ENCODE results near the gene GLT8D2. TPM values are rescaled to one million over a fixed set of nuclear protein-coding genes. Genes with fewer than 3 reads are reported as not detected.
A peak's percentile ranks its signal among the peaks of the same experiment; 100 is the strongest.

GLT8D2 gene
- total RNA-seq, 1 experiment from 2014 or later = 2.0 TPM

DNA sequence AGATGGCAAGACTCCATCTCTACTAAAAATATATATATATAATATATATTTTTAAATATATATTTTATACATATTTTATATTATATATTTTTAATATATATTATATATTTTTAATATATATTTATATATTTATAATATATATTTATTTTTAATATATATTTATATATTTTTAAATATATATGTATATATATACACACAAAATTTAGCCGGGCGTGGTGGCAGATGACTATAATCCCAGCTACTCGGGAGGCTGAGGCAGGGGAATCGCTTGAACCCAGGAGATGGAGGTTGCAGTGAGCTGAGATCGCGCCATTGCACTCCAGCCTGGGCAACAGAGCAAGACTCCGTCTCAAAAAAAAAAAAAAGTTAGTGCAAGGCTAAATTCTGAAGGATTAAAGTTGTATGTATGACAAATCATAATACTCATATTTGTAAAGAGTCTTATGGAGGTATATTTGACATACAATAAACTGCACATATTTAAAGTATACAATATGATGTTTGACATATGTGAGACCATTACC, 92.1 kb downstream of the GLT8D2 start:
- ChIA-PET POLR2A (interaction anchor here (0.7 to 8.2 kb wide), 7 partner anchors 8 to 1126 kb away, joined by 3 to 214 read pairs (median 12); partner anchors contain the start of genes ALDH1L2, HCFC2, HSP90B1 and NT5DC3), CTCF (interaction anchor here (0.7 to 1.5 kb wide), 2 partner anchors 10 to 80 kb away, joined by 3 read pairs; no protein-coding TSS in a partner anchor)
- Mint-ChIP-seq H3K27ac (ENCODE audit: low read depth, unreplicated experiment) (peak overlapping the region; percentile 93), H3K27me3 (ENCODE audit: insufficient read depth, unreplicated experiment) (no peaks in the 10 kb centered on the region), H3K36me3 (ENCODE audit: insufficient read depth, unreplicated experiment) (peaks cover 21% of the 10 kb centered on the region), H3K4me3 (ENCODE audit: unreplicated experiment) (peak overlapping the region; percentile 87), H3K9me3 (ENCODE audit: unreplicated experiment) (no peaks in the 10 kb centered on the region), H3K4me1 (ENCODE audit: insufficient read depth, unreplicated experiment) (peaks cover 23% of the 10 kb centered on the region)
- TF ChIP-seq, protein P1, sequence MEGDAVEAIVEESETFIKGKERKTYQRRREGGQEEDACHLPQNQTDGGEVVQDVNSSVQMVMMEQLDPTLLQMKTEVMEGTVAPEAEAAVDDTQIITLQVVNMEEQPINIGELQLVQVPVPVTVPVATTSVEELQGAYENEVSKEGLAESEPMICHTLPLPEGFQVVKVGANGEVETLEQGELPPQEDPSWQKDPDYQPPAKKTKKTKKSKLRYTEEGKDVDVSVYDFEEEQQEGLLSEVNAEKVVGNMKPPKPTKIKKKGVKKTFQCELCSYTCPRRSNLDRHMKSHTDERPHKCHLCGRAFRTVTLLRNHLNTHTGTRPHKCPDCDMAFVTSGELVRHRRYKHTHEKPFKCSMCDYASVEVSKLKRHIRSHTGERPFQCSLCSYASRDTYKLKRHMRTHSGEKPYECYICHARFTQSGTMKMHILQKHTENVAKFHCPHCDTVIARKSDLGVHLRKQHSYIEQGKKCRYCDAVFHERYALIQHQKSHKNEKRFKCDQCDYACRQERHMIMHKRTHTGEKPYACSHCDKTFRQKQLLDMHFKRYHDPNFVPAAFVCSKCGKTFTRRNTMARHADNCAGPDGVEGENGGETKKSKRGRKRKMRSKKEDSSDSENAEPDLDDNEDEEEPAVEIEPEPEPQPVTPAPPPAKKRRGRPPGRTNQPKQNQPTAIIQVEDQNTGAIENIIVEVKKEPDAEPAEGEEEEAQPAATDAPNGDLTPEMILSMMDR (IDR thresholded peaks at IDR 0.05; ENCODE audit: unreplicated experiment) = no peak
- intact Hi-C loops (cut with micrococcal nuclease) = loop anchor here (1.0 to 2.0 kb wide), 3 partner anchors 7 to 151 kb away; partner anchors contain the start of genes HSP90B1 and TDG
- DNase-seq (ENCODE audit: unreplicated experiment) = no peak
- no TSS peak for BruUV-seq (replicated peaks)

GRCh38 chr12:103956509-103957027, 93.4 kb downstream of the GLT8D2 start:
- H3K4me1 Mint-ChIP-seq (ENCODE audit: insufficient read depth, unreplicated experiment) = peaks cover 28% of the 10 kb centered on the region
- H3K36me3 Mint-ChIP-seq (ENCODE audit: insufficient read depth, unreplicated experiment) = peaks cover 35% of the 10 kb centered on the region
- H3K9me3 Mint-ChIP-seq (ENCODE audit: unreplicated experiment) = no peaks in the 10 kb centered on the region
- intact Hi-C loops (cut with micrococcal nuclease) = loop anchor here (1.0 to 2.0 kb wide), 3 partner anchors 9 to 152 kb away; partner anchors contain the start of genes HSP90B1 and TDG
- BruUV-seq (replicated peaks) = no TSS peak
- DNase-seq (ENCODE audit: unreplicated experiment) = no peak
- CTCF ChIA-PET = interaction anchor here (0.5 to 4.4 kb wide), 7 partner anchors 10 to 366 kb away, joined by 3 to 20 read pairs (median 3); no protein-coding TSS in a partner anchor
- H3K27me3 Mint-ChIP-seq (ENCODE audit: insufficient read depth, unreplicated experiment) = no peaks in the 10 kb centered on the region
- peak overlapping the region; percentile 93 for H3K27ac Mint-ChIP-seq (ENCODE audit: low read depth, unreplicated experiment)
- POLR2A ChIA-PET = interaction anchor here (0.5 to 8.2 kb wide), 30 partner anchors 9 to 1895 kb away, joined by 3 to 214 read pairs (median 4); partner anchors contain the start of genes HCFC2, HSP90B1, NFYB and NT5DC3
- TF ChIP-seq, protein P1 (IDR thresholded peaks at IDR 0.05; ENCODE audit: unreplicated experiment) = peak; percentile 5
- peak overlapping the region; percentile 87 for H3K4me3 Mint-ChIP-seq (ENCODE audit: unreplicated experiment)

- TF ChIP-seq, protein P1 (IDR thresholded peaks at IDR 0.05; ENCODE audit: unreplicated experiment) = no peak
- ChIA-PET CTCF (interaction anchor here (0.6 to 4.4 kb wide), 7 partner anchors 13 to 981 kb away, joined by 3 to 20 read pairs (median 3); no protein-coding TSS in a partner anchor), POLR2A (interaction anchor here (0.5 to 8.2 kb wide), 19 partner anchors 8 to 1895 kb away, joined by 3 to 214 read pairs (median 7); partner anchors contain the start of genes HCFC2, HSP90B1, NFYB and NT5DC3)
- Mint-ChIP-seq H3K4me3 (ENCODE audit: unreplicated experiment) (peak overlapping the region; percentile 87), H3K9me3 (ENCODE audit: unreplicated experiment) (no peaks in the 10 kb centered on the region), H3K27ac (ENCODE audit: low read depth, unreplicated experiment) (peak overlapping the region; percentile 93), H3K4me1 (ENCODE audit: insufficient read depth, unreplicated experiment) (peaks cover 28% of the 10 kb centered on the region), H3K27me3 (ENCODE audit: insufficient read depth, unreplicated experiment) (no peaks in the 10 kb centered on the region), H3K36me3 (ENCODE audit: insufficient read depth, unreplicated experiment) (peaks cover 38% of the 10 kb centered on the region)
- no TSS peak for BruUV-seq (replicated peaks)
- intact Hi-C loops (cut with micrococcal nuclease) = loop anchor here (2.0 kb wide), 1 partner anchor 153 kb away; no protein-coding TSS in a partner anchor
- peak; percentile 20 for DNase-seq (ENCODE audit: unreplicated experiment)
Observed at GRCh38 chr12:103955811-103956508, 94.0 kb downstream of the GLT8D2 start.

All from MCF 10A (cell line).